Stimulated activated CD4-positive, alpha-beta T cell treated with anti-CD3 and anti-CD28 coated beads, Interleukin-4, amount 100 ng/mL, for 24 hours (primary cell): ENCODE data around the gene NLRC5.
A peak's percentile ranks its signal among the peaks of the same experiment; 100 is the strongest.
"Not testable (repeated sequence)": the region's sequence is repeated elsewhere in the genome, so short reads cannot be mapped to it uniquely, and the experiment has no call there.

Source experiments
- DNase-seq: peaks from one replicate; pipeline ENCODE4 v3.0.0-alpha.2; 2020

The NLRC5 gene

GRCh38 chr16:57109259-57110105, 120.1 kb downstream of the NLRC5 start:
- DNase-seq, result not testable (repeated sequence)

- no peak for DNase-seq
Observed at GRCh38 chr16:57110937-57111336, 121.6 kb downstream of the NLRC5 start.

GRCh38 chr16:57111420-57111819, 122.1 kb downstream of the NLRC5 start:
- DNase-seq, result no peak

GRCh38 chr16:57112403-57113041, 123.2 kb downstream of the NLRC5 start:
- DNase-seq, result no peak

- no peak for DNase-seq
Observed at GRCh38 chr16:57113042-57113453, 123.7 kb downstream of the NLRC5 start.

- DNase-seq, result no peak
Observed at GRCh38 chr16:57113664-57114063, 124.3 kb downstream of the NLRC5 start.

GRCh38 chr16:57115168-57115513, 125.8 kb downstream of the NLRC5 start:
- DNase-seq, result no peak

GRCh38 chr16:57115514-57116182, 126.3 kb downstream of the NLRC5 start:
- no peak for DNase-seq

GRCh38 chr16:57118461-57119084, 129.2 kb downstream of the NLRC5 start:
- DNase-seq, result no peak

- no peak for DNase-seq
Observed at GRCh38 chr16:57123216-57123973, 134.0 kb downstream of the NLRC5 start.

GRCh38 chr16:57123974-57124674, 134.8 kb downstream of the NLRC5 start:
- no peak for DNase-seq

- no peak for DNase-seq
Observed at GRCh38 chr16:57125376-57125775, 136.0 kb downstream of the NLRC5 start.

GRCh38 chr16:57125969-57126368, 136.6 kb downstream of the NLRC5 start:
- DNase-seq, result no peak

- DNase-seq, result no peak
Observed at GRCh38 chr16:57126411-57126810, 137.1 kb downstream of the NLRC5 start.

- no peak for DNase-seq
Observed at GRCh38 chr16:57127037-57127763, 137.8 kb downstream of the NLRC5 start.

- no peak for DNase-seq
Observed at GRCh38 chr16:57127836-57128235, 138.5 kb downstream of the NLRC5 start.

- DNase-seq, result peak; percentile 25
Observed at GRCh38 chr16:57128771-57129389, 139.5 kb downstream of the NLRC5 start.

GRCh38 chr16:57130950-57131321, 141.6 kb downstream of the NLRC5 start:
- no peak for DNase-seq

- no peak for DNase-seq
Observed at GRCh38 chr16:57131351-57131970, 142.1 kb downstream of the NLRC5 start.

- no peak for DNase-seq
Observed at GRCh38 chr16:57132470-57132869, 143.1 kb downstream of the NLRC5 start.
